GM18517 (cell line): ENCODE results near the gene PGBD4.
"Not testable (repeated sequence)": the region's sequence is repeated elsewhere in the genome, so short reads cannot be mapped to it uniquely, and the experiment has no call there.

ENCODE experiments used
- ATAC-seq: cut with Tn5 transposase; IDR thresholded peaks from one replicate; pipeline ENCODE4 v1.9.1; 2021; ENCODE audit warnings: mild to moderate bottlenecking, moderate library complexity; ENCODE audit not compliant: unreplicated experiment

PGBD4 gene

DNA sequence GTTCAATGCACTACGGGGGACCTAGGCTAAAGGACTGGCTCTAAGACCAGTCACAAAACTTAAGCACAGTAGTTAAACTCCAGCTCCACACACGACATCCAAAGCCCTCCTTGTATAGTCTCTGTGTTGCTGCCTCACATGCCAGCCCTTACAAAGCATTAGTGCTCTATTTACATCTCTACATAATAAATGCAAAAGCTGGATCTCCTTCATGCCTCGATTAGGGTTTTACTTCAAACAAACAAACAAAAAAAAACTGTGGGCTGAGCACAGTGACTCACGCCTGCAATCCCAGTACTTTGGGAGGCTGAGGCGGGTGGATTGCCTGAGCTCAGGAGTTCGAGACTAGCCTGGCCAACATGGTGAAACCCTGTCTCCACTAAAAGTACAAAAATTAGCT lies 9.6 kb downstream of the PGBD4 start:
- no peak for ATAC-seq

- ATAC-seq = no peak
These were observed 12.3 kb downstream of the PGBD4 start for GRCh38 chr15:34114215-34114614.

GRCh38 chr15:34114739-34115138 lies 12.9 kb downstream of the PGBD4 start:
- ATAC-seq = no peak

GRCh38 chr15:34116620-34117019 lies 14.7 kb downstream of the PGBD4 start:
- ATAC-seq = no peak

- no peak for ATAC-seq
These were observed 17.4 kb downstream of the PGBD4 start for GRCh38 chr15:34119291-34119690.

GRCh38 chr15:34120420-34120819 lies 18.5 kb downstream of the PGBD4 start:
- ATAC-seq = not testable (repeated sequence)

DNA sequence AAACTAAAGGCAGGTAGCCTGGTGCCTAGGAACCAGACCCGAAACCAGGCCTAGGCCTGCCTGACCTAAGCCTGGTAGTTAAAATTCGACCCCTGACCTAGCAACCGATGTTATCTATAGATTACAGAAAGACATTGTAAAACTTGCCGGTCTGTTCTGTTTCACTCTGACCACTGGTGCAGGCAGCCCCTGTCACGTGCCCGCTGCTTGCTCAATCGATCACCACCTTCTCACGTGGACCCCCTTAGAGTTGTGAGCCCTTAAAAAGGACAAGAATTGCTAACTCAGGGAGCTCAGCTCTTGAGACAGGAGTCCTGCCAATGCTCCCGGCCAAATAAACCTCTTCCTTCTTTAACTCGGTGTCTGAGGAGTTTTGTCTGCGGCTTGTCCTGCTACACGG lies 19.9 kb downstream of the PGBD4 start:
- ATAC-seq = not testable (repeated sequence)

- no peak for ATAC-seq
These were observed 20.9 kb downstream of the PGBD4 start for GRCh38 chr15:34122771-34123183.

DNA sequence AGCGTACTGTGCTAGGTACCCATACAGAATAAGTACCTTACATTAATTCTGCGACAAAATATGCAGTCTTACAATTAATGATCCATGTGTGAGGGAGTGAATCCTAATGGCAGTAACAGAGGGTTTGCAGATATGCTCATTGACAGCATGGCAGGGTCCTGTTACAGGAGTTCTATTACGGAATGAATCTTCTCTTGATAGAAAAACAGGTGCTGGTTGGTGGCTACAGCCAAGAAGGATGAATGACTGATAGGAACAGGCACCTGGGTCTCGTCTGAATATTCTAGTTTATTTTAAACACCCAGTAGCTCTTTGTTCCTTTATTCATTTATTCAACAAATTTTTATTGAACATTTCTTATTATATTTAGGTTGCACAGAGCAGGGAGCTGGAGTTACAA lies 22.8 kb downstream of the PGBD4 start:
- ATAC-seq = no peak

DNA sequence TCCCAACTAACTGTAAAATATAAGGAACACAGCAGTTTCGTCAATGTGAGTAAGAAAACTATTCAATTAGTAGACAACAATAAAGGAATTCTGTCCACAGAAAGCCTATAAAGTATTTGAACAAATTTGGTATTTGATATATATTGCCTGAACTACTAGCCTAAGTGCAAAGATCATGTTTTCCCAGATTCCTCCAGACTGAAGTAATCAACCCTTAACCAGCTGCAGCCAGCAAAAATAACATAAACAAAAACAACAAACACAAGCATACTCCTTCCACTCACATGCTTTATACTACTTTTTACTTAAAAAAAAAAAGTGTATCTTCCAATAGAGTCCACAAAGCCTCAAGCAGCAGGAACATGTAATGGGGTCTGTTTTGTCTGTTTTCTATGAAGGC lies 24.1 kb downstream of the PGBD4 start:
- ATAC-seq = no peak

- no peak for ATAC-seq
These were observed 24.6 kb downstream of the PGBD4 start for GRCh38 chr15:34126522-34126921.

- no peak for ATAC-seq
These were observed 27.0 kb downstream of the PGBD4 start for GRCh38 chr15:34128898-34129297.

GRCh38 chr15:34132881-34133280 lies 31.0 kb downstream of the PGBD4 start:
- ATAC-seq = no peak

GRCh38 chr15:34133511-34133910 lies 31.6 kb downstream of the PGBD4 start:
- no peak for ATAC-seq

- ATAC-seq = no peak
These were observed 45.7 kb downstream of the PGBD4 start for GRCh38 chr15:34147371-34148140.

- ATAC-seq = no peak
These were observed 52.9 kb downstream of the PGBD4 start for GRCh38 chr15:34154725-34155204.

- no peak for ATAC-seq
These were observed 54.0 kb downstream of the PGBD4 start for GRCh38 chr15:34155859-34156258.
